HG02885 (cell line): ENCODE measurements around the gene ENOX2.
A peak's percentile ranks its signal among the peaks of the same experiment; 100 is the strongest.

ENCODE experiments used
- ATAC-seq: cut with Tn5 transposase; IDR thresholded peaks from one replicate; pipeline ENCODE4 v1.9.1; 2021; ENCODE audit warnings: mild to moderate bottlenecking; ENCODE audit not compliant: unreplicated experiment, poor library complexity

Gene ENOX2

DNA sequence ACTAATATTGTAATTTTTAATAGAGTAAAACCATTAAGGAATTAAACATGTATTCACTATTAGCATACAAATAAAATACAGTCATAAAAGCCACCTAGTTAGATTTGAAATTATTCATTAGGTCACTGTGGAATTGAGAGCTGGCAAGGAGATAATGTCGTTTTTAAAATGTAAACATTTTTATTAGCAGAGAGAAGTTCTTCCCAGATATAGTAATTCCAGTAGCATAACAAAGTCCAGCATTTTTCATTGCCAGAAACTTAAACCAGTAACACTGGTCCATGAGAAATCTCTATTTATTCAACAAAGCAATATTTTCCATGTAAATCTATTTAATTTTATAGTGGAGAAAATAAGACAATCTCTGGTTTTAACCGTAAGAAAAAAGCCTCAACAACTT lies 17.5 kb downstream of the ENOX2 start:
- ATAC-seq = no peak

DNA sequence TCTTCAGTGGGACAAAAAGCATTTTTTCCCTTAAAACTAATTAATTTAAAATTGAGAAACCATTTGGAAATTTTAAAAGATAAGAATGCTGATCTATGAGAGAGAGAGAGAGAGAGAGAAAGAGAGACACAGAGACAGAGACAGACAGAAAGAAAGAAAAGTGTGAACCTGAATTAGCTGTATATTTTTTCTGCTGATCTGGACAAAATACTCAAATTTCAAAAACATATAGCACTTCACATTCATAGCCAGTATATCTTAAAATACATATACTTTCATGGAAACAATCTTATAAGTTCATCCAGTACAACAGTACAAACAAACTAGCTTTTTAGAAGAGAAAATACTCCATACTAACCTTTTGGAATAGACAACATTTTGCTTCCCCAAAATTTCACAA lies 18.4 kb downstream of the ENOX2 start:
- ATAC-seq = no peak

DNA sequence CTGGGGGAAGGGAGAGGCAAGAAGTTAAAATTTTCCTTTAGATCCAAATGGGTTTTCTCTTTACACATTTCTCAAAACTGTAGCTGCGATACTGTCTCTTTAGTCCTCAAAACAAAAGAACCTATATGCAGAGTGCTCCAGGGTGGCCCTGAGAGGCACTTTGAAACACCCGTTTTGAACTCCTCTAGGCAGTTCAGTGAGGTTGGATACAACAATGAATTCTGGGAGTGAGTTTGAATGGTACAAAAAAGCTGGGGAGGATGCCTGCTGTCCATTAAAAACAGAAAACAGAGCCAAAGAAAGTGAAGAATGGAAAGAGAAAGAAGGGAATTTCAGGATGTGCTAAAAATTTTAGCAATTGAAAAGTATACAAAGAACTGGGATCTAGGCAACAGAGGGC lies 23.1 kb downstream of the ENOX2 start:
- ATAC-seq = no peak

DNA sequence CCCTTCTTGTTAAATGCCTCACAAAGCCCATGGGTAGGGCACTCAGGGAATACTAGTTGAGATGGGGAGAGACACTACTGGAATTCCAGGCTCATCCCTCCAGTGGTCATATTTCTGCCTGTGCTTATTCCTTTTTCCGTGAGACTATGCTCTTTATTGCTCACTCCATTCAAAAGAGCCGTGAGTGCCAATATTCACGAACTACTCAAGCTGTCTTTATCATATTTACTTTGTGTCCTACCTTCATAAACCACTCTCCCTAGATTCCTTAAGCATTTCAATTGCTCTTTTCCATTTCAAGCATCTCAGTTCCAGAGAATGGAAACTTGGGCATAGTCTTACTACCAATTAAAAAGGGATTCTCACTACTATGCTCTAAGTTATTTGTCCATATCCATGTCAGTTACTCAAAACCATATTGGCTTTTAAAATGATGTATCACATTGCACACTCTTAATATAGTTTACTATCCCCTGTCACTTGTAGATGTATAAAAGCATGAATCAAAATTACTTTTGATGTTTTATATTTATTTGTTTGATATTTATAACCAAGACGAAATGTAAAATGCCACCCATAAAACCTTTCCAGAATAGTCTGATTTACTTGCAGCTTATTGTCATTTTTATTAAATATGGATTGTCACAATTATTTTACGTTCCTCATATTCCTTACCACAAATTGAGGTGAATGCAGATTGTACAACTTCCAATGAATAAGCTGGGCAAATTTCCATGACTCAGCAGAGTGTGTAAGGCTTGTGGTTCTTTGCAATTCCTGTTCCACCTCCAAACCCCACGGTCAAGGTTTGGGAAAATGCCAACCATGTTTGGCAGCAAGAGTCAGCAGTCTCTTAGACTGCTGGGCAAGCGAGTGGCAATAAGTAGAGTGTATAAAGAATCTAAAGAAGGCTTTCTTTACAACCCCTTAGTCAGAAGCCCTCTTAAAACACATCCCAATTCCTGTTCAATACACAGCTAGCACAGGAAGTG lies 24.4 kb downstream of the ENOX2 start:
- no peak for ATAC-seq

DNA sequence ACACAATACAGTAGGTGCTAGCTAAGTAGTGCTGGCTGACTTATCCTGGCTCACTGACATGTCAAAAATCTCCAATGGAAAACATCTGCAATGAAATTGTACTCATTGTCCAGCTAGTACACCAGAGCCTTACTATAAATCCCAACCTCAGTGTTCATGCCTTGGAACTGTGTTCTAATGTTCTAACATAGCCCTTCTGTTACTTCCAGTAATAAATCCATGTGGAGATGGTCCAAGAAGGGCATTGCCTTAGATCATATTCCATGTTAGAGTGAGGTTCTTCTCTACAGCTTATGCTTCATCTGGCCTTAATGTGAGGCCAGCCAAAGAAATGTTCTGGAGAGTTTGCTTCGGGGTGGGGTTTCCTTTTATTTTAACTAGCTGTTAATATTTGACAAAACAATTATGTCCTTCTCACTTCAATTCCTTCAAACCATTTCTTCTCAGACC lies 25.1 kb downstream of the ENOX2 start:
- no peak for ATAC-seq

DNA sequence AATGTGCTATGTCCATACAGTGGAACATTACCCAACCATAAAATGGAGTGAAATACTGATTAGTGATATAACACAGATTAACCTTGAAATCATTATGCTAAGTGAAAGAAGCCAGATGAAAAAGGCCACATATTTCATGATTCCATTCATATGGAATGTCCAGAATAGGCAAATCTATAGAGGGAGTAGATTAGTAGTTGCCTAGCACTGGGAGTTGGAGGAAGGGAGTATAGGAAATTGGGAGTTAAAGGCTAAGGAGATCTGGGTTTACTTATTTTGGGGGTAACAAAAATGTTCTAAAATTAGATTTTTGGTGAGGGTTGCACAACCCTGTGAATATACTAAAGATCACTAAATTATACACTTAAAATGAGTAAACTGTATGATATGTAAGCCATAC lies 26.8 kb downstream of the ENOX2 start:
- ATAC-seq = no peak

DNA sequence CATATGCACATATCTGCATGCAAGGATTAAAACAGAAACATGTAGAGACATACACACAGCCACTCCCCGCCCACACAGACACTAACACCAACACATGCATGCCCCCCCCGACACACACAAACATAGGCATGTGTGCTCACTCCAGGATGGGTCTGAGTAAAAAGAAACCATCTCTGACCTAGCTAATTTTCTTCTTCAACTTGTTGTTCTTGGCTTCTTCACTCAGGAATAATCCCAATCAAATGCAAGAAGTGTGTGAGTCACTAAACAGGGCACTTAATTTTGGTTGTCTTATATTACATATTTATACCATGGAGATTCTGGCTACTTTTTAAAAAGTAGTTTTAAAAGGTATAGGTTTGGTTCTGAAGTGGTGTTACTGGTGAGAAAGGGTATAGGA lies 28.3 kb downstream of the ENOX2 start:
- no peak for ATAC-seq

DNA sequence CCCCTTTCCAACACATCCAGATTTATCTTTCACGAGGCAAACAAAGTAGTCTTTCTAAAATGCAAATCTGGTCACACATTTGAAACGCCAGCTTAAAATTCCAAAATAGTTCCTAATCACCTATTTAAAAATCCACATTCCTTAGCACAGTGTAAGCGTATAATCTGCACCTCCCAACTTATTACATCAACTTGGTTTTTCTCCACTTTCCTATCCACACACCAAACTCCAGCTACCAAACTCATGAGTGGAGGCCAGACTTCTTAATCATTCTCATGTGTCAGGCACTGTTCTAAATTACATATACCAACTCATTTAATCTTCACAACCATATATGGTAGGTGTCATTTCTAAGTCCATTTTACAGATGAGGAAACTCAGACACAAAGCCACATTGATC lies 33.8 kb downstream of the ENOX2 start:
- no peak for ATAC-seq

DNA sequence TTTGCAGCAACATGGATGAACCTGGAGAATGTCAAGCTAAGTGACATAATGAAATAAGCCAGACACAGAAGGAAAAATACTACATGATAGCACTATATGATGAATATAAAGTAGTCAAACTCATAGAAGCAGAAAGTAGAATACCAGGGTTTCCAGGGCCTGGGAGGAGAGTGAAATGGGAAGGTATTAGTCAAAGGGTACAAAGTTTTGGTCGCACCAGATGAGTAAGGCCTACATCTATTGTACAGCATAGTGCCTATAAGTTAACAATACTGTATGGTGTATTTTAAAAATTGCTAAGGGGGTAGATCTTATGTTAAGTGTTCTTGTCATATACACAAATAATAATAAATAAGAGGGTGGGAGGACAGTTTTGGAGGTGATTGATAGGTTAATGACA lies 41.5 kb downstream of the ENOX2 start:
- no peak for ATAC-seq

DNA sequence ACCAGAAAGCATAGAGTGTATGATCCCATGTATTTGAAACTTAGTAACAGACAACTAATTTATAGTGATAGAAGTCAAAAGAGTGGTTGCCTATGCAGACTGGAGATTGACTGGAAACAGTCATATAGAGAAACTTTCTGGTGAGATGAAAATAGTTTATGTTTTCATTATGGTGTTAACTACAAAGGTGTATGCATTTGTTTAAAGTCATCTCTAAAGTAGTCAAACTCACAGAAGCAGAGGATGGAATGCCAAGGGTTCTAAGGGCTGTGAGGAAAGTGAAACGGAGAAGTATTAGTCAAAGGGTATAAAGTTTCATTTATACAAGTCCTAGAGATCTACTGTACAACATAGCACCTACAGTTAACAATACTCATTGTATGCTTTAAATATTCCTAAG lies 45.8 kb downstream of the ENOX2 start:
- ATAC-seq = peak; percentile 98

DNA sequence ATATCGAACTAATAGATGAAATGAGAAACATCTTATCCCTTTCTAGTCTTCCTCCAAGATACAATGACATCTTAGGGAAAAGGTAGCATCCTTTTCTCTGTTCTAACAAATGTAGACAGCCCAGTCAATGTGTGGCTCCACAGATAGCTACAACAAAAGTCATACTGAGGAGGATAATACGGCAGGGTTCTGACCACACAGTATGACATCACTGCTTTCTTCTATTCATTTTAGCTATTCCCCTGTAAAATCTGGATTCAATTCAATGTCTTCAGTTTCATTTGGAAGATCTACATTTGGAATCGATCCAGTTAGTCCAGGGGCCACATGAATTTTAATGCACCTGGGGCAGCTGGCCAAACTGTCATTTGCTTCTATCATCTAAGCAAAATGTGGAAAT lies 51.4 kb downstream of the ENOX2 start:
- no peak for ATAC-seq

DNA sequence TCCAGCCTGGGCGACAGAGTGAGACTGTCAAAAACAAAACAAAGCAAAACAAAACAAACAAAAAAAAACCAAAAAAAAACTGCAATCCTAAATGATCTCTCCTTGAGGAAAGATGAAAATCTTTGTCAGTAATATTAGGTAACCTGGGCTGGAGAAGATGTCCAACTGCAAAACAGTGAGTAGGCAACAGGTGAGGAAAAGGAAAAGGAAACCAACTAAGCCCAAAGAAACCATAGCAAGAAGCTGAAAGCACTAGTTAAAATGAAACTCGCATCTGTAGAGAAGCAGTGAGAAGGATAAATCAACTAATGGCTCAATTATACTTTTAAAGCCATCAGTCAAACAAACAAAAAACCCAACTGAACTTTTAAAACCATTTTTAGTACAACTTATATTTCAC lies 54.2 kb downstream of the ENOX2 start:
- ATAC-seq = peak; percentile 82

DNA sequence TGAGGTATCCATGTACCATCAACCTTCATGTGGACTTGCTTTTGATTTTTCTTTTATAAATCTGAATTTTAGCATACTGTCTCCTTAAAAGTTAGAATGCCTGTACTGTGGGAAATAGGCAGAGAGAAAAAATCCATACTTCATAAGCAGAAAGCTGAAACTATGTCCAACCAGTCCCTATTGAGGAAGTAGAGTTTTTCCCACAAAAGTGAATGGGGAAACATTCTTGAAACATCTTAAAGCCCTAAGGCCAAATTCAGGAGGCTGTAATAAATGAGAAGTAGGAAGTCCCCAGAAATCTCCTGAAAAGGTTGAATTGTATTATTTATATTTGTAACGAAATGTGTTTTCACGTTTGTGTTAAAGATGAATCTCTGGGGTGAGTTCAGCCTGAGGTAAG lies 56.3 kb downstream of the ENOX2 start:
- no peak for ATAC-seq

DNA sequence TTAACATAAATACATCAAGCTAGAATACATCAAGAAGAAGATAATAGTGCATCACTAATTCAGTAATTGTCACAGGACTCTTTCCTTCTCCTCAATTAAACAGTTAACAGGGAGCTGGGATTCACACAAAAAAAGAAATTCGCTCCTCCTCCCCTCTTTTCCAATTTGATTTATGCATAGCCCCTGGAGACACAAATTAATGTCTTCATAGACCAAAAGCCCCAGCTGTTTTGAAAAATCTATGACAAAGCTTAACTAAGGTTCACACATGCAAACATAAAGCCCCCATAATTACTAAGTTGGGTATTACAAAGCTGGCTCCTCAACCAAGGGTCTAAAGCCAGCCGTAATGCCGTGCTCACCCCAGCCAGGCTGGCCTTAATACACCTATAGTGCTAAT lies 61.2 kb downstream of the ENOX2 start:
- no peak for ATAC-seq

DNA sequence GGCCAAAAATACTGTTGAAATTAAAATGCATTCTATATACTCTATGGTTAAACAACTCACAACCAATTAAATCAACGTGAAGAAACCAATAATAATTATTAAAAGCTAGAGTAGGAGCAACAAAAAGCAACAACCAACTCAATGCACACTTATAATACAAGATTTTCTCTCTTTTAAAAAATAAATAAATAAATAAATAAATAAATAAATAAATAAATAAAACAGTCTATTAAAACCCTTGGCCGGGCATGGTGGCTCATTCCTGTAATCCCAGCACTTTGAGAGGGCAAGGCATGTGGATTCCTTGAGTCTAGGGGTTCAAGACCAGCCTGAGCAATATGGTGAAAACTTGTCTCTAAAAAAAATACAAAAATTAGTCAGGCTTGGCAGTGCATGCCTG lies 62.7 kb downstream of the ENOX2 start:
- ATAC-seq = no peak

DNA sequence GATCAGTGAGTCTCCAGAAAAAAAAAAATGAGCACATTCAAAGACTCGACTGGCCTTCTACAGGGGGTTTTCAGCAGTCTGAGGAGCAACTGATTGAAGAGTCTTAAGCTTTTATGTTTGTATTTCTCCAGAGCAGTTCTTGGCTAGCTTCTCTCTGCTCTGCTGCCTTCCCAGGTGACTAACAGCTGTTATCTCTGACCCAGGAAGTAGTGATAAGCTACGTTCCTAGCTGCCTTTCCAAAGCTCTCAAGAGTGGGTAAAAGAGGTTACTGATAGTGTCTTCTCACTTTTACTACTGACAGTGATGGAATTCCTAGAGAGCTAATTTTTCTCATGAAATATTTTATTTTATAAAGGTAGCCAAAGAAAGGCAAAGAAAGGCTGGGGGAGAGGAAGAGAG lies 66.6 kb downstream of the ENOX2 start:
- peak; percentile 52 for ATAC-seq

DNA sequence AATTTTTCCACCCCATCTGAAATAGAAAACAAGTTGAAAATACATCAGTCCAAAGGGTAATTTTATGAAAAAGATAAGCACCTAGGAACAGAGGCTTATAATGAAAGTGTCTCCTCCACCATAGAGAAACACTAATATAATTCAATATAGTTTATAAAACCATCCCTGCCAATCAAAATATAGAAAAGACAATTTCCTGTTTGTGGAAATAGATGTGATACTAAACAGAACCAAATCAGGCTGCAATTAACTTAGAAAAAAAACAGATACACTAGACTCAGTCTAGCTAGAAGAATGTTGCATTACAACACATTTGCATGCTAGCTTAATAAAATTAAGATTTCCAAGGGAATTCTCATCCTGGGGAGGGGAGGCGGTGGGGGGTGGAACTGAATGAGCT lies 68.2 kb downstream of the ENOX2 start:
- ATAC-seq = no peak

DNA sequence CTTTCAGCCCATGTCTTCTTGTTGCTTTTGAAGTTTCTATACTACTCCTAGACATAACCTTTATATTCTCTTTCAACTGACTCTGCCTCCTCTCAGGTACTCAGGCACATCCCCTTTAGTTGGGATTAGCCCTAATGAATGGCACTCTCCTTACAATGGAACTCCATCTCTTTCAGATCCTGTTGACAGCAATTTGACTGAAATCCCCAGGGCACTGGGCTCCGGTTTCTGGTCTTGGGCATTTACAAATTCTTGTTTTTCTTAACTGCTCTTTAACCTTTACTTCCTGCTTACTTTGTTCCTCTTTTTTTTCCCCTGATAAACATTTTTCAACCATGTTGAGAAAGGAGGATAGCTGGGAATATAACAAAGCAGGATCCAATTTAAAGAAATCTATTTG lies 68.9 kb downstream of the ENOX2 start:
- no peak for ATAC-seq

DNA sequence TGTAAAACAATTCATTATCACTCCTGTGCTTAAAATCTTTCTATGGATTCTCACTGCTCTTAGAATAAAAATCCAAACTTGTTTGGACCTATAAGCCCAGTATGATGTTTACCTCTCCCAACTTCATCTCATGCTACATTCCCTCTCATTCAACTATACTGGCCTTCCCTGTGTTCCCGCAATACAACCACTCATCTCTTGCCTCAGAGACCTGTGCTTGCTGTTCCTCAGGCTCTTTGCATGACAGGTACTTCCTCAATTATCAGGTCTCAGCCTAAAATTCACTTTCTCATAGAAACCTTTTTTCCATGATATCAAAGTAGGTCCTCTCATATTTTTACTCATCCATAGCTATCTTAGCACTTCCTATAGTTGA lies 71.7 kb downstream of the ENOX2 start:
- no peak for ATAC-seq

DNA sequence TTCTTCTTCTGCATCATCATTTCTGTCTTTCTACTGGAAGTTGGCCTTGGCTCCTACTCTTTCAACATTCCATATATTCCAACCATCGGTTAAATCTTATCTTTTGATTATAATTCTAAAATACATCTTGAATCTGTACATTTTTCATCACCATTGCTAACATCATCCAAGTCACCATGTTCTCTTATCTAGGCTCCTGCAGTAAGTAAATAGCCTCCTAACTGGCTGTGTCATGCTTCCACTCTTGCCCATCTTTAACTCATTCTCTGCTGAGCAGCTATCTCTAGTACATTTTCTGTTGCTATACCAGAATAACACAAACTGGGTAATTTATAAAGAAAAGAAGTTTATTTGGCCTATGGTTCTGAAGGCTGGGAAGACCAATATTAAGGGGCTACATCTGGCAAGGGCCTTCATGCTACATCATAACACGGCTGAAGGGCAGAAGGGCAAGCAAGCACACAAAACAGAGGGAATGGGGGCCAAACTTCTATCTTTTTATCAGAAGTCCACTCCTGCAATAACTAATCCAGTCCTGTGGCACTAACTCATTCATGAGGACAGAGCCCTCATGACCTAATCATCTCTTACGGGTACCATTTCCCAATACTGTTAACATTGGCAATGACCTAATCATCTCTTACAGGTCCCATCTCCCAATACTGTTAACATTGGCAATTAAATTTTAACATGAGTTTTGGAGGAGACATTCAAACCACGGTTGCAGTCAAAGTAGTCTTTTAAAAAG lies 72.2 kb downstream of the ENOX2 start:
- ATAC-seq = no peak
